Stimulated activated CD4-positive, alpha-beta T cell treated with anti-CD3 and anti-CD28 coated beads, Interleukin-4, amount 100 ng/mL, for 24 hours (primary cell): ENCODE results near the gene INPP4A.

ENCODE experiments used
- DNase-seq: peaks from one replicate; pipeline ENCODE4 v3.0.0-alpha.2; 2020

Gene INPP4A

GRCh38 chr2:98461498-98462049, 16.9 kb downstream of the INPP4A start:
- no peak for DNase-seq

GRCh38 chr2:98463081-98463481, 18.4 kb downstream of the INPP4A start:
- no peak for DNase-seq

- DNase-seq = no peak
Measured at GRCh38 chr2:98463551-98463971, 18.9 kb downstream of the INPP4A start.

GRCh38 chr2:98463988-98464771, 19.5 kb downstream of the INPP4A start:
- no peak for DNase-seq

- peak; percentile 49 for DNase-seq
Measured at GRCh38 chr2:98464772-98465310, 20.2 kb downstream of the INPP4A start.

- peak; percentile 62 for DNase-seq
Measured at GRCh38 chr2:98465456-98466226, 21.0 kb downstream of the INPP4A start.

- no peak for DNase-seq
Measured at GRCh38 chr2:98467082-98467536, 22.5 kb downstream of the INPP4A start.

GRCh38 chr2:98467652-98468051, 23.0 kb downstream of the INPP4A start:
- DNase-seq = no peak

GRCh38 chr2:98468621-98469236, 24.1 kb downstream of the INPP4A start:
- peak; percentile 70 for DNase-seq

GRCh38 chr2:98469862-98470544, 25.3 kb downstream of the INPP4A start:
- DNase-seq = no peak

GRCh38 chr2:98470851-98471255, 26.2 kb downstream of the INPP4A start:
- DNase-seq = no peak

- DNase-seq = no peak
Measured at GRCh38 chr2:98471402-98472131, 26.9 kb downstream of the INPP4A start.

GRCh38 chr2:98472132-98472650, 27.5 kb downstream of the INPP4A start:
- no peak for DNase-seq

- no peak for DNase-seq
Measured at GRCh38 chr2:98472961-98473746, 28.5 kb downstream of the INPP4A start.

- DNase-seq = no peak
Measured at GRCh38 chr2:98473995-98474780, 29.5 kb downstream of the INPP4A start.

- no peak for DNase-seq
Measured at GRCh38 chr2:98474979-98475632, 30.4 kb downstream of the INPP4A start.

- DNase-seq = no peak
Measured at GRCh38 chr2:98476192-98476868, 31.7 kb downstream of the INPP4A start.

- DNase-seq = no peak
Measured at GRCh38 chr2:98477036-98477435, 32.4 kb downstream of the INPP4A start.

GRCh38 chr2:98477506-98477905, 32.8 kb downstream of the INPP4A start:
- no peak for DNase-seq
